Pulmonary artery endothelial cell (primary cell): ENCODE data around the gene DPEP1. TPM values are rescaled to one million over a fixed set of nuclear protein-coding genes. Genes with fewer than 3 reads are reported as not detected.
"Not testable (repeated sequence)": the region's sequence is repeated elsewhere in the genome, so short reads cannot be mapped to it uniquely, and the experiment has no call there.

ENCODE experiments used
- DNase-seq: peaks from one replicate; pipeline ENCODE4 v3.0.0-alpha.2; 2011; ENCODE audit warnings: low read depth, low spot score
- total RNA-seq: library from RNA; depleted of rRNA; stranded (reverse); fragments of >200 nt; gene quantifications from 2 replicates; pipeline ENCODE4 v1.2.3, GENCODE V29; 2014

DPEP1 gene
- total RNA-seq = 0.07 and 0.39 TPM in 2 replicates

- DNase-seq = no peak
These were observed at the start of gene DPEP1 for GRCh38 chr16:89613231-89613953. DPEP1 (plus strand) TSS chr16:89613642; CDS start chr16:89630411, 16,769 bp downstream.

- DNase-seq = no peak
These were observed 48.8 kb upstream of the DPEP1 start for GRCh38 chr16:89564476-89565255.

GRCh38 chr16:89565256-89565505 lies 48.3 kb upstream of the DPEP1 start:
- no peak for DNase-seq

- DNase-seq = no peak
These were observed 47.7 kb upstream of the DPEP1 start for GRCh38 chr16:89565506-89566372.

GRCh38 chr16:89567656-89568594 lies 45.5 kb upstream of the DPEP1 start:
- DNase-seq = no peak

- no peak for DNase-seq
These were observed 43.7 kb upstream of the DPEP1 start for GRCh38 chr16:89569506-89570341.

- no peak for DNase-seq
These were observed 43.0 kb upstream of the DPEP1 start for GRCh38 chr16:89570342-89570923.

- not testable (repeated sequence) for DNase-seq
These were observed 42.4 kb upstream of the DPEP1 start for GRCh38 chr16:89570983-89571598.

- DNase-seq = no peak
These were observed 41.8 kb upstream of the DPEP1 start for GRCh38 chr16:89571636-89572035.

- DNase-seq = no peak
These were observed 41.4 kb upstream of the DPEP1 start for GRCh38 chr16:89572073-89572484.

- DNase-seq = no peak
These were observed 40.8 kb upstream of the DPEP1 start for GRCh38 chr16:89572485-89573205.

GRCh38 chr16:89573826-89574680 lies 39.4 kb upstream of the DPEP1 start:
- no peak for DNase-seq

- no peak for DNase-seq
These were observed 38.7 kb upstream of the DPEP1 start for GRCh38 chr16:89574681-89575246.

- DNase-seq = no peak
These were observed 37.9 kb upstream of the DPEP1 start, which contains the start of gene CPNE7 for GRCh38 chr16:89575247-89576152. CPNE7 (plus strand) TSS chr16:89575758; CDS start chr16:89575898, 140 bp downstream.

GRCh38 chr16:89576153-89577054 lies 37.0 kb upstream of the DPEP1 start:
- no peak for DNase-seq
